HG03139 (cell line): ENCODE measurements around the gene CILP.
"Not testable (repeated sequence)": the region's sequence is repeated elsewhere in the genome, so short reads cannot be mapped to it uniquely, and the experiment has no call there.

Experiments
- ATAC-seq: cut with Tn5 transposase; IDR thresholded peaks from one replicate; pipeline ENCODE4 v1.9.1; 2021; ENCODE audit not compliant: unreplicated experiment

Gene CILP

DNA sequence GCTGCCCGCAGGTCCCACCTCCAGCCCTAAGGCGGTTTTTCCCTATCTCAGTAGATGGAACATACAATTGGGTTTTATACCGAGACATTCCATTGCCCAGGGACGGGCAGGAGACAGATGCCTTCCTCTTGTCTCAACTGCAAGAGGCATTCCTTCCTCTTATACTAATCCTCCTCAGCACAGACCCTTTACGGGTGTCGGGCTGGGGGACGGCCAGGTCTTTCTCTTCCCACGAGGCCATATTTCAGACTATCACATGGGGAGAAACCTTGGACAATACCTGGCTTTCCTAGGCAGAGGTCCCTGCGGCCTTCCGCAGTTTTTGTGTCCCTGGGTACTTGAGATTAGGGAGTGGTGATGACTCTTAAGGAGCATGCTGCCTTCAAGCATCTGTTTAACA is 15.6 kb upstream of the CILP start:
- not testable (repeated sequence) for ATAC-seq

DNA sequence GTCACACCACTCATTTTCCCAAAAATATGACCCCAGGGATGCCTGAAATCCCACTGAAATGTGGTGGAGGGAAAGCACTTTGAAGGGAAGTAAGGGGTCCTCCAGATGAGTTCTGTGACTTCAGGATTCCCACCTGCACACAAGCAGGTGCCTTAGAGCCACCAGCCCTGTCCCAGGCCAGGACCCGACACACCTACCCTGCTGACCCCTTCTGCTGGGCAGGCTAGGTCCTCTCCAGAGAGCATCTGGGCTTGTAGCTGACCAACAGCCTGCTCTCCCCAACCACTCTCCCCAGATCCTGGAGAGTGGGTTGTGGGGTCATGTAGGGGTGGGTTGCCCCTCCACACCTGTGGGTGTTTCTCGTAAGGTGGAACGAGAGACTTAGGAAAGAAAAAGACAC is 14.9 kb upstream of the CILP start:
- no peak for ATAC-seq

DNA sequence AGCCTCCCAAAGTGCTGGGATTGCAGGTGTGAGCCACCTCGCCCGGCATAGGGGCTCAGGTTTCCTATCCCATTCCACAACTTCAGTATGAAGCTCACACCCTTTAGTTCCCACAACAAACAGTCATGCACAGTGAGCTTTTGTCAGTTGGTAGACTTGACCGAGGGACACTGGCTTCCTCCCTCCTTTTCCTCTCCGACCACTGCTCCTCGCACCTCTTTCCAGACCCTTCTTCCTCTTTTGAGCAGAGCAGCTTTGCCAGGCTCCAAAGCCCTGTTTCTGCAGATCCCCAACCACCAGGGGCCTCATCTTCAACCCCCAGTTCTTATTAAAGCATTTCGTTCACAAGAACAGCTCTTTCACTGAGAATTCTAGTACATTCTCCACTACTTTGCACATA is 12.7 kb upstream of the CILP start:
- ATAC-seq = no peak

DNA sequence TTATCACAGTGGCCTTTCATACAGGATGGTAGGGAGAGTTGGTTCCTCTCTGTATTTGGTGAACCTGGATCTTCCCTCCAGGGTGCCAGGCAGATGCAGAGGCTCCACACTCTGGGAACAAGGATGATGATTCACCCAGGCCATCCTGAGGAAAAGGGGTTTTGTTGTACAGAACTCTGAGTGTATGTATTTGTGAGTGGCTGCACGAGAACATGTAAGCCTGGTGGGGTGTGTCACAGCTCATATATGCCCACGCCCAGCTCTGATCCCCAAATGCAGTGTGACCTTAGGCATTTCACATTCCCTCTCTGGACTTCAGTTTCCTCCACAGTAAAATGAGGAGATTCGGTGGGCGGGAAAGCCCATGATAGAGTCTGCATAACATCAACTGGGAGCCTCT is 11.6 kb upstream of the CILP start:
- no peak for ATAC-seq

DNA sequence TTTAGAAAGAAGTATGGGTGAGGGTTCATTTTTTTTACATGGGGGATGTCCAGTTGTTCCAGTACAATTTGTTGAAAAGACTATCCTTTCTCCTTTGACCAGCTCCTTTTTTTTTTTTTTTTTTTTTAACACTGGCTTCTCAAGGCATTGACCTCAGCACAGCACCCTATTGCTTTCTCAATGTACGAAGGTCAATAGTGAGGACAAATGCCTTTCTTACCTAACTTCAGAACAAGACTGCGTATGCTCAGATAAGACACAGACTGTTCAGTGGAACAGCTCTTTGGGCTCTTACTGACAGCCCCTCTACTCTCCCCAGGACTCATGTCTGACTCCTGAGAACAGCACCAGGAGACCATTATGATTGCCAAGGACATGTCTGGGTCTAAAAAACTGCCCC is 10.4 kb upstream of the CILP start:
- ATAC-seq = no peak

GRCh38 chr15:65219137-65219536 is 7.9 kb upstream of the CILP start:
- no peak for ATAC-seq

- no peak for ATAC-seq
Measured at GRCh38 chr15:65217526-65218482, 6.5 kb upstream of the CILP start.

DNA sequence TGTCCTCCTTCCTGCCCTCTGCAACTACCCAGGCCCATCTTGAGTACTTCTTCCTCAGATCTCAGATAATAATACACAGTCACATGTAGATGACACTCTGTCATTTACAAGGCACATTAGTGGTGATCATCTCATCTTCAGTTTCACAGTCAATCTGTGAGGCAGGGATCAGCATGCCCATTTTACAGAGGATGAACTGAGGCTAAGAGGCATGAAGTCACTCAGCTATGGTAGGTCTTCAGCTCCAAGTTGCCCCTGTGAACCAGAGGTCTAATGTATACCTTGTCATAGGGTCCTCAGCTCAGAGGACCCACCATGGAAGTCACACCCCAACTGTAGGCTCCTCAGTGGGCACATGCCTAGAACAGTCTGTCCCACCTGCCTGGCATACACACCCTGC is 4.2 kb upstream of the CILP start:
- no peak for ATAC-seq

GRCh38 chr15:65214010-65214409 is 2.7 kb upstream of the CILP start:
- no peak for ATAC-seq

- no peak for ATAC-seq
Measured at GRCh38 chr15:65213241-65213640, 2.0 kb upstream of the CILP start.

DNA sequence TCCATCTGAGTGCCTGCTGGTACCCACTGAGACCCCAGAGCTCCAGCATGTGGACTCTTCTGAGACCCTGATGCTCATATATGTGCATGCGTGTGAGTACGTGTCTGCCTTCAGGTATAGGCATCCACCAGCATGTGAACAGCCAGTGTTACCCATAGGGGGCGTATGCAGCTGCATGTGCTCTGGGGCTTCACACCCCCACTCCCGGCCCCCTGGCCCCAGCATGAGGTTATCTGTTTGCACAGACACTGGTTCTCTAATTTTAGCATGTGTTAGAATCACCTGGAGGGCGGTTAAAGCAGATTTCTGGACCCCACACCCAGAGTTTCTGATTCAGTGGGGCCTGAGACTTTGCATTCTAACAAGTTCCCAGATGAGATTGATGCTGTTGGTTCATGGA is 824 bp upstream of the CILP start:
- ATAC-seq = no peak

- ATAC-seq = no peak
Measured at GRCh38 chr15:65211482-65211982, 259 bp upstream of the CILP start.

DNA sequence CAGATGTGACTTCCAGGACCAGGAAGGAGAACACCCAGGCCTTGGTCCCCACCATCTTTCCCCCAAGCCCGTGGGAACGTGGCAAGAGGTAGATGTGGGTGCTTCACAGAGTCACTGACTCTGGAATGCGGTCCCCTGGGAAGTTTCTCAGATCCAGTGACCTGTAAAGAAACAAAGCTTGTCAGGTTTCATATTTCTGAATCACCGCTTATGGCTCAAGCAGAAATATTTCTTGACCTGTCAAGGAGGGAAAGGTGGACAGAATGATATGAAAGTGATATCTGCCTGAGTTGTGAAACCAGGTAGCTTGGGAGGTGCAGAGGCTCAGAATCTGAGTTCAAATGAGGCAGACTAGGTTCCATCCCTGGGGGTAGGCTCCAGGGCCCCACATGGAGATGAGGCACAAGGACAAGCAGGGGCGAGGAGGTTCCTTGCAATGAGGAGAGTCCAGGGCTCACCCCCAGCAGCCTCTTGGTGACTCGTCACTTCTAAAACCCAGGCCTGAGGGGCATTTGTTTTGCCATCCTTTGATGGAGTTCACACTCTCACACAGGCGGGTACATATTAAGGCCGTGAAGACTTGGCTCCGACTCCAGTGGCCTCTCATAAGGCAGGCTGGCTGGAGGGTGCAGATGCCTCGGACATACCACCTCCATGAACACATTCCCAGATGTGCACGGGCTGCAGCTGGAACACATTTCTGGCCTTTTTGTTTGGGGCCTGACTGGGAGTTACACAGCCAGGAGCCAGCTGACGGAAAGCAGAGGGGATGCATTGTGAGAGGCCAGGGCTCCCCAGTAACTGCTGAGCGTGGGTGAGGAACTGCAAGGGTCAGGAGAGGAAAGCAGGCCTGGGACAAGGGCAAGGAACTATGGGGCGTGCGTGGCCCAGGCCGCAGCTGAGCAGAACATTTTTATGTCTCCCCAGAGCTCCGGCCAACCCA is 1.3 kb downstream of the CILP start:
- ATAC-seq = no peak

GRCh38 chr15:65208647-65209046 is 2.6 kb downstream of the CILP start:
- no peak for ATAC-seq

- ATAC-seq = no peak
Measured at GRCh38 chr15:65207280-65207840, 3.9 kb downstream of the CILP start.

- ATAC-seq = no peak
Measured at GRCh38 chr15:65206750-65207149, 4.5 kb downstream of the CILP start.

- no peak for ATAC-seq
Measured at GRCh38 chr15:65204931-65205660, 6.2 kb downstream of the CILP start.

DNA sequence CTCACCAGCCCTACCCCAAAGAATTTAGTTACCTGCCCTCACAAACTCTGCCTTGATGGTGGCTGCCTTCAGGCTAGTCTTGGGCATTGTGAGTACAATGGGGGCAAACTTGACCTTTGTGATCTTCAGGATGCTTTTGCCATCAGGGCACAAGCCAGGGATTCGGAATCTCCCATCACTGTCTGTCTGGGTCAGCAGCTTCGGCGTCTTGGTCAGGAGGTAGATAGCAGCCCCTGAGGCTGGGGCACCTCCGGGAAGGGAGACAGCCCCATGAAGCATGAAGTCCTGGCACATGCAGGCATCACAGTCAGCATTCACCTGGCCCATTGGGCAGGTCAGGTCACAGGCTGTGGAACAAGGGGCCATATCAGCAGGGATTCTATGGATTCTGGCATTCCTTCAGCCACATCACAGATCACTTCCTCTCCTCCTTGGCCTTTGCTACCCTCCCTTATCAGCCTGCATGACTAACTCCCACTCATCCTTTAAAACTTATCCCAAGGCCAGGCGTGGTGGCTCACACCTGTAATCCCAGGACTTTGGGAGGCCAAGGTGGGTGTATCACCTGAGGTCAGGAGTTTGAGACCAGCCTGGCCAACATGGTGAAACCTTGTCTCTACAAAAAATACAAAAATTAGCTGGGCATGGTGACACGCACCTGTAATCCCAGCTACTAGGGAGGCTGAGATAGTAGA is 6.9 kb downstream of the CILP start:
- ATAC-seq = no peak

GRCh38 chr15:65201918-65202317 is 9.4 kb downstream of the CILP start:
- no peak for ATAC-seq

DNA sequence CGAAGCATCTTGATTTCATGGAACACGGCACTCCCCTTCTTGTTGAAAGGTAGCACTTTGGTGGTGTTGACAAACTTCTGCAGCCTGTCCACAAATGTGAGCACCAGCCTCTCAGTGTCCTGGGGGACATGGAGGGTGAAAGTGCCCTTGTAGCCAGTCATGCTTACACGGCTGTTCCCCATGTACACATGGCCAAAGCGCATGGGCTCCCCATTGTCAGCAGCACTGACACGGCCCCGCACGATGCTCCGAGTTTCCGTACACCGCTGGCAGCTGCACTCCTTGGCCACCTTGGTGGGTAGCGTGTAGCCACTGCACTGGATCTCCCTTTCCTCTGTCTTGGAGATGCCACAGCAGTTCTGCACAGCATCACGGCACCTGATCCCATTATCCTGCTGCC is 12.7 kb downstream of the CILP start:
- no peak for ATAC-seq
